GOT3 (cell line): ENCODE measurements around the gene C22orf42.
"Not testable (repeated sequence)": the region's sequence is repeated elsewhere in the genome, so short reads cannot be mapped to it uniquely, and the experiment has no call there.

Experiments
- DNase-seq: peaks from one replicate; lab custom pipeline; 2025; ENCODE audit warnings: mixed read lengths; lab: John Stamatoyannopoulos, UW

Gene C22orf42, protein sequence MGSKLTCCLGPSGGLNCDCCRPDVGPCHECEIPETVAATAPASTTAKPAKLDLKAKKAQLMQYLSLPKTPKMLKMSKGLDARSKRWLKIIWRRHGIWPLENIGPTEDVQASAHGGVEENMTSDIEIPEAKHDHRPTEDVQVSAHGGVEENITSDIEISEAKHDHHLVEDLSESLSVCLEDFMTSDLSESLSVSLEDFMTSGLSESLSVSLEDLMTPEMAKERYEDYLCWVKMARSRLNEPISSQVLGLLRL

DNA sequence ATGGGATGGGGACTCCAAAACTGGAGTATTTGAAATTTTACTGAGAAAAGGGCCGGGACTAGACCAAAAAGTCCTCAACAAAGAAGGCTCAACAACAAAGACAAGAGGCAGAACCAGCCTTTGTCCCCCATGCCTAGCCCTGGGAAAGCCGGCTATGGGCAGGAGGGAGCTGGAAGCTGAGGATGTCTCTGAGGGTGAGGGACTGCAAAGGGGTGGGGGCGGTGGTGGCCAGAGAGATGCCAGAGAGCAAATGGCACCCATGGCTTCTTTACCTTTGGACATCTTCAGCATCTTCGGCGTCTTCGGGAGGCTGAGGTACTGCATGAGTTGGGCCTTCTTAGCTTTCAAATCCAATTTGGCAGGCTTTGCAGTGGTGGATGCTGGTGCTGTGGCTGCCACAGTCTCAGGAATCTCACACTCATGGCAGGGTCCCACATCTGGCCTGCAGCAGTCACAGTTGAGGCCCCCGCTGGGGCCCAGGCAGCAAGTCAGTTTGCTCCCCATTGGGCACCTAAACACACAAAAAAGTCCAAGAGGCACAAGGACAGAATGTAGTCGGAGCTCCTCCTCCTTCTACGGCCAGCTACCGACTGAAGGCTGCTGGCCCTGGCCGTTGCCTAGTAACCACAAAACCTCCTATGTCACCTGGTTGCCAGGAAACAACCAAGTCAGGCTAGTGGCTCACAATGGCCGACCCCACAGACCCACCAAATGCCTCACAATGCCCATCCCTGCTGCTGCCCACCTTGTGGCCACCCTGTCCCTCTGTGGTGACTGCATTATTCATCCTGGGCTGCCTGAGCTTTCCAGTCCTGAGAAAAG lies at the start of gene C22orf42:
Gene C22orf42 (minus strand): TSS at position 592 of the 822 bp plus-strand sequence. CDS start 88 bp downstream, at position 504.
- DNase-seq, result no peak

DNA sequence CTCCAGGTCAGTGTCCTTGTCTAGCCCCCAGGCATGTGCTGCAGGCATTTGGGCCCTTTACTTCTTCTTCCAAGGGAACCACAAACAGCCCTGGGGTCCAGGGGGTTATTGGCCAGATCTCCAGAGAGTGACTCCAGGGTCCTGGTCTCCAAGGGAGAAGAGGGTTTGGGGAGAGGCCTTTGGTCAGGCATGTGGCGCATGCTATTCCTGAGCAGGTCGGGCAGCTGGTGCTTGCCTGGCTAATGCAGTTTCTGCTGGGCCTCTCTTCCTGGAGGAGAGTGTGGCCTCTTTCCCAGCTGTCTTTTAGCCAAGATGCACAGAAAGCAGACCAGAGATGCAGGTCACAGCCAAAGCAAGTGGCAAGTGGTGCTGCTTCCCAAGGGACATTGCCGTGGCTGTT lies 49.6 kb upstream of the C22orf42 start:
- DNase-seq, result no peak

DNA sequence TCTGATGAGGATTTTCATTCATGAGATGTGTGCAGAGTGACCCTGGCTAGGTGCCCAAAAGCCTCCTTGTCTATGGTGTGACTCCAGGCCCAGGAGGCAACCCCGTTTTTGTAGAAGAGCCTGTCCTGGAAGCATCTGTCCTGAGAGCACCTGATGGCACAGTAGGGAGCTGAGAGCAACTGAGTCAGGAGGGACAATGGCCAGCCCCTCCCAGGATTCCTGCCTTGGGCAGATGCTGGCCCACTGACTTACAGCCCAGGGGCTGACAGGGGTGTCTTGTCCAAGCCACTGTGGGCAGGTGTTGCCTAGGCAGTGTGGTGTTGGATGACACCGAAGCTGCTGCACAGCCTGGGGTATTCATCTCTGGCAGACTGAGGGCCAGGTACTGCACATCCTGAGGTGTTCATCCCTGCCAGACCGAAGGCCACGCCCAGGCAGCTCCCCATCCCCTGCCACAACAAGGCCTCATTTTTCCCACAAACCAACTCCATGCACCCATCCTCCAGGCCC lies 48.9 kb upstream of the C22orf42 start:
- no peak for DNase-seq

DNA sequence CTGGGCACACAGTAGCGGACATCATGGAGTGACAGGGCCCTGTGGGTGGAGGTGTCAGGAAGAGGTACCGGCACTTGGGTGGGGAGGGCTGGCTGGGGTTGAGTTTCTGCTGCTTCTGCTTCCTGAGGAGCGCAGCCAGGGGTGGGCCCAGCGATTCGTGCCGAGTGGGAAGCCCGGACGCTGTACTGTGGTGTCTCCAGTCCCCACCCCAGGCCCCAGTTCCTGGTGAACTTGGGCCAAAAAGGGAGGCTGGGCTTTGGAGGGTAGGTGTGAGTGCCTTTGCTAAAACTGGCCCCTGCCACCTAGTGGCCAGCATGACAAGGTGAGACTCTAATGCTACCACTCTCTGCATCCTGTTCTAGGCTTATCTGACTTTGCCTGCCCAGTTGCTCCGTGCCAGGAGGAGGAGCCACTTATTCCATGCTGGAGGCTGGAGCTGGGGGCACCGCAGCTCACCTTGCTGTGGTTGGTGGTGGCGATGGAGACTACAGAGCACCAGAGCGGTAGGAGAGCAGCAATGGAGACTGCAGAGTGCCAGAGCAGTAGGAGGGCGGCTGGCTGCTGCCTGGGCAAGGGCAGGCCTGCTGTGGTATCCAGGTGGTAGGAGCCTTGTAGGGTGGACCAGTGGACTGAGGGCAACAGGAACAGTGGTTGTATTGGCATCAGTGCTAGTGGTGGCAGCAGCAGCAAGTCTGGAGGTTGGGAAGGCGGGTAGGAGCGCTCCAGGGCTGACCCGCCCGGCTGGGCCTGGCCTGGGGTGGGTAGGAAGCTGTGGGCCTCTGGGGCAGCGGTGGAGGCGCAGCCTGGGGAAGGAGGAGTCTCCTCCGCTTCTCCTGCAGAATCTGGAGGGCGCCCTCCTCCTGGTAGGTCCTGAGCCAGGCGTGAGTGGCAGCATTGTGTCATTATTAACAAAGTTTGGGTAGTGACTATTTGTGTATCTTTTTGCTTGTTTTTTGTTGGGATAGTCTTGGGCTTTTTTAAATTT lies 48.0 kb upstream of the C22orf42 start:
- DNase-seq, result no peak

DNA sequence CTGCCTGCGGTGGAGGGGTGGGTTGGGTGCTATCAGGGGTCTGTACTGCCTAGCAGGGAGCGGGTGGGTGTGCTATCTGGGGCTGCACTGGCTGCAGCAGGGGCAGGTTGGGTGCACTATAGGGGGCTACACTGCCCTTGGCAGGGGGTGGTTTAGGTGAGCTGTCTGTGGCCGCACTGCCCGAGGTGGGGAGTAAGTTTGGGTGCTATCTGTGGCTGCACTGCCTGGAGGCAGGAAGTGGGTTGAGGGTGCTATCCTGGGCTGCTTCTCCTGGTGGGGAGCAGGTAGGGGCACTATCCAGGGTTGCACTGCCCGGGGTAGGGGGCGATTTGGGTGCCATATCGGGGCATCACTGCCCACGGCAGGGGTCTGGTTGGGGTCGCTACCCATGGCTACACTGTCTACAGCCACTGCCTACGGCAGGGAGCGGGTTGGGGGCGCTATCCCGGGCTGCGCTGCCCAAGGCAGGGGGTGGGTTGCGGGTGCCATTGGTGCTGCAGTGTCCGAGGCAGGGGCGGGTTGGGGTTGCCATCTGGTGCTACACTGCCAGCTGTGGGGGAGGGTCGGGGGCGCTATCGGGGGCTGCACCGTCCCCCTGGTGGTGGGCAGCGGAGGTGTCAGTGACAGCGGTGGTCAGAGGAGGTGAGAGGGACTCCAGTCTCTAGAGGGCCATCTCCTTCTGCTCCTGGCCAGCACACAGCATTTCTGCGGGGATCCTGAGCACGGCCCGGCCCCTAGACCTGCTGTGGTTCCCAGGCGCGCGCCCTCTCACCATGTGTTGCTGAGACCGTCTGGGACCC lies 47.1 kb upstream of the C22orf42 start:
- no peak for DNase-seq

DNA sequence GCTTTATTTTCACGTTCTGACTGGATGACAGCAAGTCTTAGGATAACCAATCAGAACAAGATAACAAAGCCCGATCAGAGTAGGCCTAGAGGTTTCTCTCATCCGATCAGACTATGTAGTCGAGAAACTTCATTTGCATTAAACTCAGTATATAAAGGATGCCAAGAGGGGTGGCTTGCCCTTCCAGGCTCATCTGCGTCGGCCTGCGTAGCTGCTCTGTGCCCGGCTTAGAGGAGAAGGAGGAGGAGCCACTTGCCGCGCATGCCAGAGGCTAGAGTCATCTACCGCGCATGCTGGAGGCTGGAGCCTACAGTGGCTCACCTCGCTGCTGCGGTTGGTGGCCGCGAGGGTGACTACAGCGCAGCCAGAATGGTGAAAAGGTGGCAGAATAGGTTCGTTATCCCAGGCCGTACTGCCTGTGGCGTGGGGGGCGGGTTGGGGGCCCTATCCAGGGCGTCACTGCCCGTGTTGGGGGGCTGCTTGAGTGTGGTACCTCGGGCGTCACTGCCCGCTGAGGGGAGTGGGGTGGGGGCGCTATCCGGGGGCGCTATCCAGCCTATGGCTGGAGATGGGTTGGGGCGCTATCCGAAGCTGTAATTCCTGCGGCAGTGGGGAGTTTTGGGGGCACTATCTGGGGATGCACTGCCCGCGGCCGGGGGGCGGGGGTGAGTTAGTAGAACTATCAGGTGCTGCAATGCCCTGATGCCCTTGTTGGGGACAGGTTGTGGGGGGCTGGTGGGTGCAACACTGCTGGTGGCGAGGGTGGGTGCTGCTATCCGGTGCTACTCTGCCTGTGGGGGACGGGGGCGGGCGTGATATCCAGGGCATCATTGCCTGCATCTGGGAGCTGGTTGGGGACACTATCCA lies 46.0 kb upstream of the C22orf42 start, which contains the start of gene RFPL2:
Gene RFPL2 (minus strand): TSS at position 218 of the 867 bp plus-strand sequence. CDS start 2,622 bp downstream, outside the sequence.
- no peak for DNase-seq

DNA sequence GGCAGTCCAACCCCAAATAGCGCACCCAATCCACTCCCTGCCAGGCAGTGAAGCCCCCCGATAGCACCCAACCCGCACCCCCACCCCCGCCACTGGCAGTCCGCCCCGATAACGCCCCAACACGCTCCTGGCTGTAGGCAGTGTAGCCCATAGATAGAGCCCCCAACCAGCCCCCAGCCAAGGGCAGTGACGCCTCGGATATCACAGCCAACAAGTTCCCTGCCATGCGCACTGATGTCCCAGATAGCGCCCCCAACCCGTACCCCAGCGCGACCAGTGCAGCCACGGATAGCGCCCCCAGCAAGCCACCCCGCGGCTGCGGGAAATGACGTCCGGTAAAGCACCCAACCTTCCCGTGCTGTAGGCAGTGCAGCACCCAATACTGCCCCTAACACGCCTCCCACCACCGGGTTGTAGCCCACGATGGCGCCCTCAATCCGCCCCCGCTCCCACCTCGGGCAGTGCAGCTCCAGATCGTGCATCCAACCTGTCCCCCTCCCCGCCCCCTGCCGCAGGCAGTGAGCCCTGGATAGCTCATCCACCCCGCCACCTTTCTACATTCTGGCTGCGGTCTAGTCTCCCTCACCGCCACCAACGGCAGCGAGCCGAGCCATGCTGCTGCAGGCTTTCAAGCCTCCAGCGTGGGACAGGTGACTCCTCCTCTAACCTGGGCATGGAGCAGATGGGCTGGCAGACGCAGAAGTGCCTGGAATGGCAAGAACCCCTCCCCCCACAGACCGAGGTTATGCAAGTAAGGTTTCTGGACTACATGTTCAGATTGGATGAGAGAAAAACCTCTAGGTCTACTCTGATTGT lies 45.1 kb upstream of the C22orf42 start:
- DNase-seq, result no peak

DNA sequence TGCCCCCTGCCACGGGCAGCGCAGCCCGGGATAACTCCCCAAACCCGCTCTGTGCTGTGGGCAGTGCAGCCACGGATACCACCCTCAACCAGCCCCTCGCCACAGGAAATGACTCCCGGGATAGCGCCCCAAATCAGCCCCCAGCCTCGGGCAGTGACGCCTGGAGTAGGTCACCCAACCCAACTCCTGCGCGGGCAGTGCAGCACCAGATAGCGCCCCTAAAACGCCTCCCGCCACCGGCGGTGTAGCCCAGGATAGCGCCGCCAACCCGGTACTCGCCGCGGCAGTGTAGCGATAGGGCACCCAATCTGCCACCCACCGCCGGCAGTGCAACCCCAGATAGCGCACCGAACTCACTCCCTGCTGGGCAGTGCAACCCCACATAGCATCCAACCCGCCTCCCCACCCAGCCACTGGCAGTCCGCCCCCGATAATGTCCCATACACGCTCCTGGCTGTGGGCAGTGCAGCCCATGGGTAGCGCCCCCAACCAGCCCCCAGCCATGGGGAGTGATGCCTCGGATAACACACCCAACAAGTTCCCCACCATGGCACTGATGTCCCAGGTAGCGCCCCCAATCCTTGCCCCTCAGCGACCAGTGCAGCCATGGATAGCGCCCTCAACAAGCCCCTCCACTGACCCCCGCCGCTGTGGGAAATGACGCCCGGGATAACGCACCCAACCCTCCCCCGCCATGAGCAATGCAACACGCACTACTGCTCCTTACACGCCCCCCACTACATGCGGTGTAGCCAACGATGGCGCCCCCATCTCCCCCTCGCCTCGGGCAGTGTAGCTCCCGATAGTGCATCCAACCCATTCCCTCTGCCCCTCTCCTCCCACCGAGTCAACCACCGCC lies 44.3 kb upstream of the C22orf42 start:
- DNase-seq, result no peak

DNA sequence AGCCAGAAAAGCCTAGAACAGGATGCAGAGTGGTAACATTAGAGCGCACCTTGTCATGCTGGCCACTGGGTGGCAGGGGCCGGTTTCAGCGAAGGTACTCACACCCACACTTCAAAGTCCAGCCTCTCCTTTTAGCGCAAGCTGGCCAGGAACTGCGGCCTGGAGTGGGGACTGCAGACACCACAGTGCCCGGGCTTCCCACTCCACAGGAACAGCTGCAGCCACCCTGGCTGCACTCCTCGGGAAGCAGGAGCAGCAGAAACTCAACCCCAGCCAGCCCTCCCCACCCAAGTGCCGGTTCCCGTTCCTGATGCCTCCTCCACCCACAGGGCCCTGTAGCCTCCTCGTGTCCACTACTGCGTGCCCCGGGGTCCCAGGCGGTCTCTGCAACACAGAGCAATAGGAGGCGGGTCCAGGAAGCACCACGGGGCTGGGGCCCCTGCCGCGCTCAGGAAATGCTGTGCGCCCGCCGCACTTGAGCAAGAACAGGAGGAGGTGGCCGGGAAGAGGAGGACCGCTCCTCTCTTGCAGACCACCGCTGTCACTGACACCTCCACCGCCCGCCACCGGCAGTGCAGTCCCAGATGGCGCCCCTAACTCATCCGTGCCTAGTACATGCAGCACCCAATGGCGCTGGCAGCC lies 43.6 kb upstream of the C22orf42 start:
- no peak for DNase-seq

DNA sequence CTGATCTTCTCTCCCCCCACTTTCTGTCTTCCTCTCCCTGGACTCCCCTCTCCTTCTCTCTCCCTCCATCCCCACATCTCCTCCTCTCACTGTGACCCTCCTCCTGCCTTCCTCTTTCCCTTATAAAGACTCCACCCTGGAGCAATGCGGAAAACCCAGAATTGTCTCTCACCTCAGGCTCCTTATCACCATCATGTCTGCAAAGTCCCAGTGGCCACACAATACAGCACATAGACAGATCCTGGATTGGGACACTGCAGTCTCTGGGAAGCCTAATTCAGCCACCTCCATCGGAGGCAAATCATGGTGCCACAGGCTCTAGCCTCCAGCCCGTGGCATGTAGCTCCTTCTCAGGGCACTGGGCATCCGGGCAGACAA lies 43.0 kb upstream of the C22orf42 start:
- DNase-seq, result no peak

DNA sequence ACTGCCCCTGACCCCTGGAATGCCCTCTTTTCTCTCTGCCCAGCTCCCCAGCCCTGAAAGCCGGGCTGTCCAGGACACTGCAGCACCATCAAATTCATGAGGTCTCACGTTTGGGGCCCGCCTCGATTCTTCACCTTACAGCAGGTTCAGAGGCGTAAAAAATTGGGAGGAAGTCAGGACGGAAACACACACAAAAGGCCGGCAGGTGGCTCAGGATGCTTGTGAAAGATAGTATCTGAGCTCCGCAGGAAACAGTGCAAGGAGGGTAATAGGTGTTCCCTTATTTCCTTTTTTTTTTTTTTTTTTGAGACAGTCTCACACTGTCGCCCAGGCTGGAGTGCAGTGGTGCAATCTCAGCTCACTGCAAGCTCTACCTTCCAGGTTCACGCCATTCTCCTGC lies 41.6 kb upstream of the C22orf42 start:
- no peak for DNase-seq

DNA sequence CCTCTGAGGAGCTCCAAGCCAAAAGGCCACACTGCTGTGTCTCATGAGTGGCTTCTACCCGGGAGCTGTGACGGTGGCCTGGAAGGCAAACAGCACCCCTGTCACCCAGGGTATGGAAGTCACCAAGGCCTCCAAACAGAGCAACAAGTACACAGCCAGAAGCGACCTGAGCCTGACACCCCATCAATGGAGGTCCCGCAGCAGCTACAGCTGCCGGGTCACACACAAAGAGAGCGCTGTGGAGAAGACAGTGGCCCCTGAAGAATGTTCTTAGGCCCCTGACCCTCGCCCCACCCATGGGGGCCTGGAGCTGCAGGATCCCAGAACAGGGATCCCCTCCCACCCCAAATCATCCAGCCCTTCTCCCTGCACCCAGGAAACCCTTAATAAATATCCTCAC lies 40.9 kb upstream of the C22orf42 start:
- no peak for DNase-seq

DNA sequence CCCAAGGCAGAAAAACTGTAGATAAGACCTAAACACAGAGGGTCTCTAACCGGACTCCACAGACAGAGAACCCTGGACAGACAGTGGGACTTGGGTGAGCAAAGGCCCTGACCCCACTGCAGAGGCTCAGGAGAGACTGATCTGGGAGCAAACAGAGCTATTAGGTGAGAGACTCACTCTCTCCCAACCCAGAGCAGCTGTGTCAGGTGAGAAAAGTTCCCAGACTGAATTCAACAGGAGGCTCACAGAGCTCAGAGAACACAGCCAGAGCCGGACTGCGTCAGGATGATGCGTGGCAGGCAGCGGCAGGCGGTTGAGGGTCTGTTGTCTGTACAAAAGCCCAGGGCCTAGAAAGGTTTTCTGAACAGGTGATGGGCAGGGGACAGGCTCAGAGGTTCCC lies 40.2 kb upstream of the C22orf42 start:
- DNase-seq, result no peak

DNA sequence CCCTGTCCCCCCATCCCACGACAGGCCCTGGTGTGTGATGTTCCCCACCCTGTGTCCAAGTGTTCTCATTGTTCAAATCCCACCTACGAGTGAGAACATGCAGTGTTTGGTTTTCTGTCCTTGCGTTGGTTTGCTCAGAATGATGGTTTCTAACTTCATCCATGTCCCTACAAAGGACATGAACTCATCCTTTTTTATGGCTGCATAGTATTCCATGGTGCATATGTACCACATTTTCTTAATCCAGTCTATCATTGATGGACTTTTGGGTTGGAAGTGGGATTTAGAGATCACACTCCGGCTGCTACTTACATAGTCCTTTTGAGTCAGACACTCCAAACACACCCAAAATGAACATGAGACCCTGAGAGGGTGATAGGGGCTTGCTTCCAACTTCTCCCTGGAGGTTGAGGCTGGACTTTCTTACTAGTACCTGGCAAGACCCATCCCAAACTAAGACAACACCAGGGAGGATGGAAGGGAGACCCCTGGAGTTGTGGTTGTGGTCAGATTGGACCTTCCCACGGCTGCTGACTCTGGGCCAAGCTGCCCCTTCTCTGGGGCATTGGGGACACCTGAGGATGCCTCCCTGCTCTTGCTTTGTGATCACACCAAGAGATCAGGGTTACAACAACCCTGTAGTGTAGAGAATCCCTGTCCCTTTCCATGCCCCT lies 38.6 kb upstream of the C22orf42 start:
- not testable (repeated sequence) for DNase-seq

DNA sequence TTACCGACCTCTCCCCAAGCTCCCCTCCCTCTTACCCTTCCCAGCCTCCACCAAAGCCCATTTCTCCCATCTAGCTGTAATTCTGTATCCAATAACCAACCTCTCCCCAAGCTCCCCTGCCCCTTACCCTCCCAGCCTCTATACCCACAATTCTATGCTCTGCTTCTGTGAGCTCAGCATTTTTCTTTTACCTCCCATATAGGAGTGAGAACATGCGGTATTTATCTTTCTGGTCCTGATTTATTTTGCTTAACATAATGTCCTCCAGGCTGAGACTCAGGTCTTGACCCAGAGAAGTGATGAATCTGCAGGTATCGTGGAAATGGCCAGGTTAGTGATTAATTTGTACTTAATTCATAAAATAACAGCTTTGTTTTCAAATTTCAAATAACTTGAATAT lies 36.8 kb upstream of the C22orf42 start:
- not testable (repeated sequence) for DNase-seq

DNA sequence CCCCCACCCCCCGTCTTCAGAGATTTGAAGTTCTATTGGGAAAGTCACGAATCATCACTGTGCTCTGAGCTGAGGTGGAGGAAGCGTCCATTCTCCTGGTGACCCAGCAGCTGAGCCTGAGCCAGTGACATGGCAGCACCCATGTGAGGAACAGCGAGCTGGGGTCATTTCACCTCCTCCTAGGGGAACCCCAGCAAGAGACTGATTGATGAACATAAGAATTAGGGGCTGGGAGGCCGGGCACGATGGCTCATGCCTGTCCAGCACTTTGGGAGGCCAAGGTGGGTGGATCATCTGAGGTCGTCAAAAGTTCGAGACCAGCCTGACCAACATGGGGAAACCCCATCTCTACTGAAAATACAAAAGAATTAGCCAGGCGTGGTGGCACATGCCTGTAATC lies 34.2 kb upstream of the C22orf42 start:
- DNase-seq, result not testable (repeated sequence)

DNA sequence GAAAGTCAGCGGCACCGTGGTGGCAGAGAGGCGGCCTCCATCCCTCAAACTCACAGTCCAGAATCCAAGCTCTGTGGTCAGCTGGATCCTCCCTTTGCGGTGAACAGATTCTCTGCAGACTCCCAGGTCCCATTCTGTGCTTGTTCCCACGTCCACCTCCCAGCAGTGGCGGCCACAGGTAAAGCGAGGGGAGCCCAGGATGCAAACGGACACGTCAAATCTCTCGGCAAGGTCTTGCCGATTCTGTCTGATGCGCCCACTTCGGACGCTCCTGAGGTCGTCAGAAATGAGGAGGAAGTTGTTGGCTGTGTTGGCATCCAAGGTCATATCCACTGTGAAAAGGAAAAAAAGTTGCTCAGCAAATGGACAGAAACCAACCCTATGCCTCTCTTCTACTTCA lies 31.9 kb upstream of the C22orf42 start:
- DNase-seq, result not testable (repeated sequence)
